ENCODE data around the gene NCOA7. TPM values are rescaled to one million over a fixed set of nuclear protein-coding genes. Genes with fewer than 3 reads are reported as not detected.

NCOA7 gene
- total and polyA plus RNA-seq, 12 donors = 4.2 to 21.3 (median 10.3) TPM

DNA sequence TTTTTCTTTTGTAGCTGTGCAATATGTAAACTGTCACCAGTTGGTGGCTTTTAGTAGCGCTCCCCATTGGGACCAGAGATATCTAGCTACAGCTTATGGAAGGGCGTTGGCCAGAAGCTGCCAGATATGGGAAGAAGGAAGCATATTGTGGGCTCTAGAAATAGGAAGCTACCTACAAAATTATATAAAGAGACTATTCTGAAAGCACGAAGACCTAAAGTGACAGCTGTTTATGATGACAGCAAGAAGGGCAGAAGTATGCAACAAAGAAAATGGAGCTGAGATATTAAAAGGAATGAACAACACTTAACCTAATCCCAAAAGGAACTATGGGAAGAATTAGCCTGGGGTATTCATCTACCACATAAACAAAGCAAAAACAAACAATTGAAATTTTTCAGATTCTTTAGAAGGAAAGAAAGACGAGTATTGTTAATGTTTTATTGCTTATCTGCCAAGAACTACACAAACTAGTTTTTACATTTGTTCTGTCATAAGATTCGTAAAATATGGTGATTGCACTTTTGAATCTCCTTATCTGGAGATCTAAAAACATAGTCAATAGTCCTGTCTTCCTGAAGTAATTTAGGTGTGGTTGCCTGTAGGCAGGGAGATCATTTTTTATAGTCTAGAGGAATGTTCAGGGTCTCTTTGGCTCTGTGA lies 81.6 kb downstream of the NCOA7 start:
- peaks cover 0 to 31% (median 8%) of the 10 kb centered on the region in 9 donors for H3K36me3 ChIP-seq
- no peak overlapping the region for H3K27ac ChIP-seq
- H3K27me3 ChIP-seq = no peaks in the 10 kb centered on the region
- no peak for DNase-seq
- no peak overlapping the region for H3K4me3 ChIP-seq
- 72 to 74% methylated on average over 5 of the region's 5 CpGs for WGBS, 2 donors
- H3K4me1 ChIP-seq = peaks cover 0 to 23% (median 5%) of the 10 kb centered on the region in 9 donors
- no peak for ATAC-seq
- H3K9me3 ChIP-seq = no peaks in the 10 kb centered on the region
- intact Hi-C loops (cut with DNase I) = loop anchor here in 1 of 10 donors (10.0 kb wide), 1 partner anchor 72 kb away; no protein-coding TSS in a partner anchor
- TF ChIP-seq, protein P1, sequence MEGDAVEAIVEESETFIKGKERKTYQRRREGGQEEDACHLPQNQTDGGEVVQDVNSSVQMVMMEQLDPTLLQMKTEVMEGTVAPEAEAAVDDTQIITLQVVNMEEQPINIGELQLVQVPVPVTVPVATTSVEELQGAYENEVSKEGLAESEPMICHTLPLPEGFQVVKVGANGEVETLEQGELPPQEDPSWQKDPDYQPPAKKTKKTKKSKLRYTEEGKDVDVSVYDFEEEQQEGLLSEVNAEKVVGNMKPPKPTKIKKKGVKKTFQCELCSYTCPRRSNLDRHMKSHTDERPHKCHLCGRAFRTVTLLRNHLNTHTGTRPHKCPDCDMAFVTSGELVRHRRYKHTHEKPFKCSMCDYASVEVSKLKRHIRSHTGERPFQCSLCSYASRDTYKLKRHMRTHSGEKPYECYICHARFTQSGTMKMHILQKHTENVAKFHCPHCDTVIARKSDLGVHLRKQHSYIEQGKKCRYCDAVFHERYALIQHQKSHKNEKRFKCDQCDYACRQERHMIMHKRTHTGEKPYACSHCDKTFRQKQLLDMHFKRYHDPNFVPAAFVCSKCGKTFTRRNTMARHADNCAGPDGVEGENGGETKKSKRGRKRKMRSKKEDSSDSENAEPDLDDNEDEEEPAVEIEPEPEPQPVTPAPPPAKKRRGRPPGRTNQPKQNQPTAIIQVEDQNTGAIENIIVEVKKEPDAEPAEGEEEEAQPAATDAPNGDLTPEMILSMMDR (IDR thresholded peaks at IDR 0.05) = no peak

DNA sequence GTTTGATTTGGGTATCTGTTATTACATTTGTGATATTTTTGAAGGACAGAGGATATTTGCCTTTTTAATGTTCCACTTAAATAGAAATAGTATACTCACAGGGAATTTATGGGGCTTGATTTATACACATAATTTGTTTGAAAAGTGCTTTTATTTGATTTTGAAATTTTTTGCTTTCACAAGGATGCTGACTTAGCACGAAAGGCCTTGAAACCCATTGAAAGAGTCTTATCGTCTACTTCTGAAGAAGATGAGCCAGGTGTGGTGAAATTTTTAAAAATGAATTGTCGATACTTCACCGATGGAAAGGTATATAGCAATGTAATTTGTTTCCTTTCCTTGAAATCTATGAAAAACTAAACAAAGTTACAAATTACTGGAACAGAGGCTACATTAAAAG lies 91.5 kb downstream of the NCOA7 start:
- 95 to 96% methylated on average over 4 of the region's 4 CpGs for WGBS, 2 donors
- TF ChIP-seq, protein P1 (IDR thresholded peaks at IDR 0.05) = no peak
- DNase-seq (no peak), ATAC-seq (no peak)
- Histone ChIP-seq H3K4me1 (no peaks in the 10 kb centered on the region), H3K27ac (no peak overlapping the region), H3K4me3 (no peak overlapping the region), H3K27me3 (no peaks in the 10 kb centered on the region), H3K9me3 (no peaks in the 10 kb centered on the region), H3K36me3 (peaks cover 0 to 97% (median 16%) of the 10 kb centered on the region in 9 donors)
- intact Hi-C loops (cut with DNase I) = no loop called here

DNA sequence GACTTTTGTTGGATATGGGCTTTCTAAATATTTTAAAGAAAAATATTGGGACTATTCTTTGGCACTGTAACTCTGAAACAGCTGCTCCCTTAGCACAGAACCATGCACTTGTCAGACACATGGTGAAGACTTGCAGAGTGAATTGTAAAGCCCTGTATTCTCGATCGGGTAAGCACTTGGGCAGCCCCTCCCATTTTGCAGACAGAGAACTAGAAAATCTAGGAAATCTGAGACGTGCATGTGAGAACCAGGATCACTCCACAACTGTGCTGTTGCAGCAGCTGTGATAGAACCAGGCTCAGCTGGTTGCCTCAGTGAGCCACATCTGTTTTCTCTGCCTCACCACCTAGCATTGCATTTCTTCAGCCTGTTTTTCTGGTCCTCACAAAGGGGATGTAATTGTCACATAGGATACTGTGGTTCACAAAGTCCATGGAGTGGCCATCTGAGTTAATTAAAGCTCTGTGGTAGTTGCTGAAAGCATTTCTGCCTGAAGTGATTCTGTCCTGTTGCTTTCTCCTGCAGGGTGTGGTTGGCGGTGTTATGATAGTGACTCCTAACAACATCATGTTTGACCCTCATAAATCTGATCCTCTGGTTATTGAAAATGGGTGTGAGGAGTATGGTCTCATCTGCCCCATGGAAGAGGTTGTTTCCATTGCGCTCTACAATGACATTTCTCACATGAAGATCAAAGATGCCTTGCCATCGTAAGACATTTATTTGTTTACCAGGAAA lies 94.0 kb downstream of the NCOA7 start:
- no peak for ATAC-seq
- no peak for DNase-seq
- Histone ChIP-seq H3K4me1 (no peaks in the 10 kb centered on the region), H3K9me3 (no peaks in the 10 kb centered on the region), H3K27ac (no peak overlapping the region), H3K27me3 (no peaks in the 10 kb centered on the region), H3K36me3 (peaks cover 0 to 97% (median 23%) of the 10 kb centered on the region in 9 donors), H3K4me3 (no peak overlapping the region)
- TF ChIP-seq, protein P1 (IDR thresholded peaks at IDR 0.05) = no peak
- 86% methylated on average over 6 of the region's 6 CpGs for WGBS, 2 donors
- intact Hi-C loops (cut with DNase I) = no loop called here

DNA sequence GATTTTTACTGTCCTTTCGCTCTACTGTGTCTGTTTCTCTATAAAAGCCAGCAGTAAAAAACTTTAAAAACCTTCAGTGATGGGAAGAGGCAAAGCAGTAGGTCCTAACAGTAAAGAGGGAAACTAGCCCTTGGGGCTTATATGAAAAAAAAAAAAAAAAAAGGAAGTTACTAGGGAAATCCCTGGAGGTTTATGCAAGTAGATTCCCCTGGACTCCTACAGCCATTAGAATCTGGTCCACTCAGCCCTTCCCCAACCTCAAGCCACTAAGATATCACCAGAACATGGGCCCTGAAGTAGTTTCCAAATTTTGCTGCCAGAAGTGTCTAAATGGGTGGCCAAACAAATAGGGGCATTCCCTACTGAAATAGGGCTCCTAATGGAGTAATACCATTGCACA lies 95.3 kb downstream of the NCOA7 start:
- Histone ChIP-seq H3K9me3 (no peaks in the 10 kb centered on the region), H3K4me1 (no peaks in the 10 kb centered on the region), H3K27me3 (no peaks in the 10 kb centered on the region), H3K27ac (no peak overlapping the region), H3K4me3 (no peak overlapping the region), H3K36me3 (peaks cover 0 to 97% (median 17%) of the 10 kb centered on the region in 9 donors)
- ATAC-seq (no peak), DNase-seq (no peak)
- 97 to 100% methylated on average over 1 of the region's 1 CpG for WGBS, 2 donors
- TF ChIP-seq, protein P1 (IDR thresholded peaks at IDR 0.05) = no peak
- intact Hi-C loops (cut with DNase I) = no loop called here
